Stimulated activated CD4-positive, alpha-beta T cell treated with anti-CD3 and anti-CD28 coated beads, Interleukin-4, amount 100 ng/mL, for 1 hour (primary cell): ENCODE results near the gene FBXO47.

Experiments used
- DNase-seq: peaks from one replicate; pipeline ENCODE4 v3.0.0-alpha.2; 2020

FBXO47 gene

GRCh38 chr17:38967290-38967738 lies at the start of gene FBXO47:
FBXO47 (minus strand) TSS chr17:38967403; CDS start chr17:38963025, 4,378 bp downstream.
- peak; percentile 80 for DNase-seq

GRCh38 chr17:39016193-39017153 lies 49.3 kb upstream of the FBXO47 start:
- no peak for DNase-seq

- no peak for DNase-seq
These were observed 48.3 kb upstream of the FBXO47 start for GRCh38 chr17:39015546-39015935.

- DNase-seq = no peak
These were observed 47.8 kb upstream of the FBXO47 start for GRCh38 chr17:39014795-39015545.

- no peak for DNase-seq
These were observed 47.0 kb upstream of the FBXO47 start for GRCh38 chr17:39014044-39014794.

GRCh38 chr17:39012725-39013124 lies 45.5 kb upstream of the FBXO47 start:
- no peak for DNase-seq

GRCh38 chr17:39011907-39012468 lies 44.8 kb upstream of the FBXO47 start:
- no peak for DNase-seq

GRCh38 chr17:39009581-39010001 lies 42.4 kb upstream of the FBXO47 start:
- no peak for DNase-seq

GRCh38 chr17:39008633-39009032 lies 41.4 kb upstream of the FBXO47 start:
- no peak for DNase-seq

GRCh38 chr17:39002991-39003715 lies 36.0 kb upstream of the FBXO47 start:
- DNase-seq = peak; percentile 44

GRCh38 chr17:39001703-39002637 lies 34.8 kb upstream of the FBXO47 start:
- no peak for DNase-seq

GRCh38 chr17:39000021-39000601 lies 32.9 kb upstream of the FBXO47 start:
- DNase-seq = no peak

- DNase-seq = no peak
These were observed 29.6 kb upstream of the FBXO47 start for GRCh38 chr17:38996660-38997337.

GRCh38 chr17:38994026-38994425 lies 26.8 kb upstream of the FBXO47 start:
- DNase-seq = no peak

GRCh38 chr17:38984666-38985065 lies 17.5 kb upstream of the FBXO47 start:
- DNase-seq = no peak

- peak; percentile 16 for DNase-seq
These were observed 15.9 kb upstream of the FBXO47 start for GRCh38 chr17:38982858-38983746.

GRCh38 chr17:38981636-38982035 lies 14.4 kb upstream of the FBXO47 start:
- no peak for DNase-seq

GRCh38 chr17:38980490-38981217 lies 13.5 kb upstream of the FBXO47 start:
- DNase-seq = no peak
